HL-60/S4 (cell line): ENCODE results near the gene BCAR1.
"Not testable (repeated sequence)": the region's sequence is repeated elsewhere in the genome, so short reads cannot be mapped to it uniquely, and the experiment has no call there.

Experiments used
- in situ Hi-C: fragments of 300-500 bp; cut with MboI; formaldehyde crosslinking; loops from 2 replicates; pipeline ENCODE4 v1.14.3; 2022; ENCODE audit warnings: low sequenced_read_pairs

Gene BCAR1

DNA sequence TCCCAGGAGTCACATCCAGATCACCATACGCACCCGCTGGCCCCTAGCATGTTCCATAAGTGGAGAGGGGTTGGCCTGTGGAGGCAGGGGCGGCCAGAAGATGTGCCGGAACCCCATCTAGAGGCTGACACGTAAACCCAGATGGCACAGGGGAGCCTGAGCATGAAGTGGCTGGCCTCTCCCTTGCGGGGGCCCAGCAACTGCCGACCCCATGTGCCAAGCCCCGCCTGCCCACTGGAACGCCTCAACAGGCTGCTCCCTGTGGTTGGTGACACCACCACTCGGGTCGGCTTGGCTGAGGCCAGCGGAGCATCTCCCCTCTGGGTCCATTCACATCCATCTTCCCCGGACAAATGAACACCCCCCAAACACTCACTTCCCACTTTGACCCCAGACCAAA lies 9.5 kb downstream of the BCAR1 start:
- in situ Hi-C loops = no loop called here

DNA sequence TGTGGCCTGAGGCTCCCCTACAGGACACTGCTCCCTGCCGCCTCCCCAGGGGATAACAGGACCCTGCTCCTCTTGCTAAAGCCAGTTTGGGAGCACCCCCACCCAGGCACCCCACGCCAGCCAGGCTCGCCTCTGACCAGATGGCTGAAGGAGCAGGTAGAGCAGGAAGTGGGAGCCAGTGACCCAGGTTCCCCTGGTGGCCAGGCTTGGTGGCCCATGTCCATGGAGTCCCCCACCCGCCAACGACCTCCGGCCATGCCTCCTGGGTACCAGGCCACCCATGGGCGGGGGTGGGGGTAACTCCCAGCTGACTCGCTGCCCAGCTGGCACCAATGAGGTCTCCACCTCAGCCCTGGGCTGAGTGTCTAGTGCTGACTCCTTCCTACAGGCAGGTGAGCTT lies 10.0 kb downstream of the BCAR1 start:
- in situ Hi-C loops = no loop called here

DNA sequence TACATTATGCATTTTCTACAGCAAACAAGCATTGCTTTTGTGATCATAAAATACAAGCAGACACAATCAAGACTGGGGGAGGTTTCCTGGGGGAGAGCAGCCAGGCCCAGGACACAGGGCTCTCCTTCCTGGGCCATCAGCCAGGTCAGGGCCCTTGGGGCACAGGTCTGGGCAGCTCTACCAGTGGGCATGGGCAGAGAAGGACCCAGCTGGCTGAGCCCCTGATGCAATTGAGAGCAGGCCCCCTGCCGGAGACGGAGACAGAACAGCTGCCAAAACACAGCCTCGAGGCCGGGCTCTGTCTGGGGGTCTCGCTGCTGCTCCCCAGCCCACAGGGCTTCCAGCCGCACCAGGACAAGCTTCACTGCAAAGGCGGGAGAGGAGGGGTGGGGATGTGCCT lies 10.8 kb downstream of the BCAR1 start:
- in situ Hi-C loops = not testable (repeated sequence)

DNA sequence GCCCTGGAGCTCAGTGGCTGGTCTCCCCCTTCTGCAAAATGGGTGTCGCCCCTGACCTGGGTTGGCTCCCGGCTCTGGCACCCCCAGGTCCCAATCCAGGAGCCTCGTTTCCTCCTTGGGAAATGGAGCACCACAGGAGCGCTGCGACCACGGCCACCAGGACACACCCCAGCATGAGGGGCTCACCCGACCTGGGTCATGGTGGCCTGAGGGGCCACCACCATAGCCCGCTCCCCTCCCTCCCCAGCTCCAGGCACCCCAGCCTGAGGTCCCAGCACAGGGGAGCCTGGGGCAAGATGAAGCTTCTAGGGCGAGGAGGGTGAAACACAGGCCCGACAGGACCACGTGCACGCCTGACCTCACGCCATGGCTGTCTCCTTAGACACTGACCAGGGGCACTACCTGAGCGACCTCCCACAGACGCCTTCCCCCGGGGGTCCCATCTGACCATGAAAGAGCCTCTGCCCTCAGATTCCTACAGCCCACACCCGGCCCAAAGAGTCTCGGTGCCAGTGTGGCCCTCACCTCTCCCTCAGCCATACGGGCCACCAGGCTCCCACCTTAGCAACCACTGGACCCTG lies 11.8 kb downstream of the BCAR1 start:
- in situ Hi-C loops = no loop called here

DNA sequence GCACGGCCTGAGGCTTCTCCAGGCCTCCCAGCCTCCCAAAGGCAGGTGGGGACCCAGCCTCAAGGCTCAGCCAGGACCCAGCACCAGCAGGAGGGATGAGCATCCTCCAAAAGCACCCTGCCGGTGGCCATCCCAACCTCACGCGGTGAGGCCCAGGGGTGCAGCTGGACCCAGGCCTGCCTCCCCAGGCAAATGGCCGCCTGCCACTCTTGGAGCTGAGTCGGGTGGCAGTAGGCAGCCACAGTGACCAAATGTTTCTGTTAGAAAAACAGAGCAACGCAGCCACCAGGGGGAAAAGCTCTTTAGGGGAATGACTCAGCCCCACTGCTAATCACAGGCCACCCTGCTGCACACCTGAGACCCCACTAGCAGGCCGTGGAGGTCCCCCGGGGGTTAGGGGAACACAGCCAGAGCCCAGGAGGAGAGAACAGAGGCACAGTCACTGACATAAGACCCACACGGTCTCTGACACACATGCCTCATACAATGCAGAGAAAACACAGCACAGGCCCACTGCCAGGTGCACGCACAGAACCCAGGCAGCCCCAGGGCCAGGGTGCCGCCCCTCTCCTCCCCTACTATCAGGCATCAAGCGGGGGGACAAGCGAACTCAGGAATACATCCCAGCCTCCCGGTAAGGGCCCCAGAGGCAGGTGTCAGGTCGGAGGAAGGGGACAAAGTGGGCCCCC lies 12.4 kb downstream of the BCAR1 start:
- in situ Hi-C loops = no loop called here

DNA sequence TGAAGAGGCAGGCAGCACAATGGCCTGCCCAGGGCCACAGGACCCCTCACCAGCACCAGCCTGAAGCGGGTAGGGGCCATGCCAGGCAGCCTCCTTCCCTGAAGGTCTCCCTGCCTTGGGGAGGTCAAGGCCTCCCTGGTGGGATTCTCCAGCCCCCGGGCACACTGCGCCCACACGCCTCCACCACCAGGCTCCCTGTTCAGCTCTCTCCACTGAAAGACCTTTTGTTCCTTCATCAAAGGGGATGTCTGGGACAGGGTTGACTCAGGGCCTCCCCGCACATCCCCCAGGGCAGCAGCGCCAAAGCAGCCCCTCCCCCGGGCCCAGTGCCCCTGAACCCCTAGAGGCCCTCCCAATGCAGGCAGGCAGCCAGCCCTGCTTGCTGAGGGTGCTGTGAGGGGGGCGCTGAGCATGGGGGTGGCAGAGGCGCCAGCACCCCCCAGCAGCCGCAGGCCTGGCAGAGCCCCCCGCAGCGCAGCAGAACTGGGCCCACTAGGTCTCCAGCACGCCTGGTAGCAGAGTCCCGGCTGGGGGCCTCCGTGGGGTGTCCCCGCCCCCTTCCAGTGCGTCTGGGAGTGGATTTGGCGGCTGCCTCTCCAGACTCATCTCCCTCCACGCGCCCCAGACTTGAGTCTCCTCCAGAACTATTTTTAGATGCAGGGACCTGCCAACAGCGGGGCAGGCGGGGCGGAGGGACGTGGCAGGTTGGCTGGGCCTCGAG lies 13.1 kb downstream of the BCAR1 start:
- in situ Hi-C loops = no loop called here

DNA sequence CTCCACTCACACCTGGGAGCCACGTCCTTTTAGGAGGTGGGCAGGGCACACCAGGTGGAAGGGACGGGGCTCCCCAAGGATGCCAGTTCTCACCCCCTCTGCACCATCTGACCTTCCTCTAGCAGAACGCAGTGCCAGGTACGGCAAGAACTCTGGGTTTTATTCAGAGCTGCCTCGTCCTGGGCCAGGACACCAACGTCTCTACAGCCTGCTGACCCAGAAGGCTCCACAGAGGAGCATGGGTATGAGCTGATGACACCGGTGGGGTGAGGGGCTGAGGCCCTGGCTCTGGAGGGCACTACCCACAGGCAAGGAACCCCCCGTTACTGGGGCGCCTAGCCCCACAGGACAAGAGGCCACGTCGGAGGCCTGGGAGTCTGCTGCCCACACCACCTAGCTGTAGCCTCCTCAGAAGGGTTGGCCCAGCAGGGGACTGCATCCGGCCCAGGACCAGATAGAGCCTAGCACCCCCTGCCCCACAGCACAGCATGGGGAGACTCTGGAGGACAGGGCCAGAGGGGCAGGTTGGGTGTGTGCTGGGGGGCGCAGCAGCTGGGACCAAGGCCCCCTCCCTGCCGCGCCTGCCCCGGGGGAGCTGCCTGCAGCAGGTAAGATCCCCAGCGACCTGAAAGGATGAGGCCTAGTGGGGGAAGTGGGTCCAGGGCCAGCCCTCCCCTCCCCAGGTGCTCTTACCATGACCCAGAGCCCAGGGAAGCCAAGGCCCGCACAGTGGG lies 13.9 kb downstream of the BCAR1 start:
- in situ Hi-C loops = no loop called here

DNA sequence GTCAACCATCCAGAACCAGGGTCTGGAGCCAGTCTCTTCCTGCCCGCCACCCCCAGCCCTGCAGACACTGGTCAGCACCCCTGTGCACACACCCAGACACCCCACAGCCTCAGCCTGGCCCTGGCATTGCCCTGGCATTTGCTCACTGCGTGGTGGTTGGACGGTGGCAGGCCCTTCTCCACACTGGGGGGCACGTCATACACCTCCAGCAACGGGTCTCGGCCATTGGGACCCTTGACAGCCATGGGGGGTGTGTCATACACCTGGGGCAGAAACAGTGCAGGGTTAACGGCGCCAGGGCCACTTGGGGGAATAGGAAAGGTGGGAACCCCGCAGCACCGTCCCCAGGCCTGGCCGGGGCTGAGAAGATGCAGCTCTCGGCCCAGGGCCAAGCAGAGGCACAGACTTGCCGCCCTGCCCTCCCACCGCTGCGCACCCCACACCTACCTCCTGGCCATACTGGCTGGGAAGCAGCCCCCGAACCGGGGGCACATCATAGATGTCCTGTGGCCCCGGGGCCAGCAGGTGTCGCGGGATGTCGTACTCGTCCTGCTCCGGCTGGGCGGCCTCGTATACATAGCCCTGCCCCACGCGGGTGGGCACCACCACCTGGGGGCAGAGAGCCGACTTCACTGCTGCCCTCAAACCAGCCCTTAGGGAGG lies 14.6 kb downstream of the BCAR1 start:
- in situ Hi-C loops = no loop called here

DNA sequence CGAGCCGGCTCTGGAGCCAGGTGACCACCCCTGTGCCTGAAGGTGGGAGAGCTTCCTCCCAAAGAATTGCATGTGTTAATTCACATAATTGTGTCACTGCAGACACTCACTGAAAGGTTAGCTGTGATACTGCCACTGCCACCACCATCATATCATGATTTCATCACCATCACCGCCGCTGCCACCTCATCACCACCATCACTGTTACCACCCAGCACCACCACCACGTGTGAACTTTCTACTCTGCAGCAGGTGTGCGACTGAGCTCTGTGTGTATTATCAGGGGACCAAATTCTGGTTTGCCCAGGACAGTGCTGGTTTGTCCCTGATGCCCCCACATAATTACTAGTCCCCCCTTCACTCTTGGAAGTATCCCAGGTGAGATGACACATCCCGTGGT lies 15.2 kb downstream of the BCAR1 start:
- in situ Hi-C loops = no loop called here

DNA sequence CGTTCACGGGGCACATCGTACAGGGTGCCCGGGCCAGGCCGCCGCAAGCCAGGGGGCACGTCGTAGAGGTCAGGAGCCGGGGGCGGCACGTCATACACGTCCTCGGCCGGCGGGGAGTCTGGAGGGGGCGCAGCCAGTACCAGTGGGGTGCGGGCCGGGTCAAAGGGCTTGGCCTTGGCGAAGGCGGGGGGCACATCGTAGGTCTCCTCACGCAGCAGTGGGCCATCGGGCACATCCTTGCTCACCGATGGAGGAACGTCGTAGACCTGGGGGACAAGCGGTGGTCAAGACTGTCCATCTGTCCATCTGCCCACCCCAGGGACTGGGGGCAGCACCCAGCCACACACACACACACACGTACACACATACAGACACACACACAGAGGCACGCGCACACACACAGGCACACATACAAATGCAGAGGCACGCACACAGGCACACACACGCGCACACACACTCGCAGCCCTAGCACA lies 15.7 kb downstream of the BCAR1 start:
- in situ Hi-C loops = no loop called here

DNA sequence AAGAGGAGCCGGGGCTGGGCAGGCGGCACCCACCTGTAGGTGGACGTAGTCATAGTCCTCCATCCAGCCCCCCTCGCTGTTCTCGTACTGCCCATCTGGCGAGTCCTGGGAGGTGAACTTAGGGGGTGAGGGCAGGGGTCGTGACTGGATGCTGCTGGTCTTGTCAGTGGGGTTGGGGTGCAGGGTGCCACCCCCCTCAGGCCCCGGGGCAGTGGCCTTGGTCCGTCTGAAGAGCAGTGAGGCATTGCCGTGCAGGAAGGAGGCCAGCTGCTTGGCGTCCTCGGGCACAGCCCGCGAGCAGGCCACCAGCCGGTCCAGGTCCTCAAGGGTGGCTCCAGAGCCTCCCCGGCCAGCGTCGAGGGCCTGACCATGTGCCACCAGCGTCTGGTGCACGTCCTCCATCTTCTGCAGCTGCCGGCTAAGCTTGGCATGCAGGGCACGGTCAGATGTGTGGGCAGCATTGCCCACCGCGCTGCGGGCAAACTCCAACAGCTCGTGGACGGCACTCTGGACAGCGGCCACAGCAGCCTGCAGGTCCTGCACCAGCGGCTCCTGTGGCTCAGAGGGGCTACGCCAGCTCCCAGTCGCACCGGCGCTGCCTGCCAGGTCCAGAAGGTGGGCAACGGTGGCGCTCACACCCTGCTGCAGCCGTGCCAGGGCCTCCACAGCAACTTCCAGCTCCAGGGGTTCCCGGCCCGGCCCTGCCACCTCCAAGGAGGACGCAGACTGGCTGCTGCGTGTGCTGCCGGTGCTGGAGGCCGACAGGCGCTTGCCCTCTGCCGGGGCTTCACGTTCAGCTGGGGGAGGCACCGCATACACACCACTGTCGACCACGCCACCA lies 16.3 kb downstream of the BCAR1 start:
- in situ Hi-C loops = loop anchor here (5.0 kb wide), 1 partner anchor 152 kb away; no protein-coding TSS in a partner anchor

DNA sequence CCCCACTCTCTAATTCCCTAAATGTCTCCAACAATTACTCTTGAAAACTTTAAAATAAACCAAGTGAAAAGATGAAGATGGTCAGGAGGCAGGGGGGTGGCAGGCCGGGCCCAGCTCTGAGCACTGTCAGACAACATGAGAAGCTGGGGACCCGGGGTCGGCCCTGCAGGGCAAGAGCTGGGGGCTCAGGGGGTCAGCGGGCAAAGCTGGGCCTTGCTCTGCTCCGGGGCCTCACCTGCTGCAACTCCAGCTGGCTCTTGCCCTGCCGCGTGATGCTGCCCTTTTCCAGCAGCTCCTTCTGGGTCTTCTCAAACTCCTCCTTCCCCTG lies 17.8 kb downstream of the BCAR1 start:
- in situ Hi-C loops = loop anchor here (5.0 kb wide), 1 partner anchor 154 kb away; no protein-coding TSS in a partner anchor

DNA sequence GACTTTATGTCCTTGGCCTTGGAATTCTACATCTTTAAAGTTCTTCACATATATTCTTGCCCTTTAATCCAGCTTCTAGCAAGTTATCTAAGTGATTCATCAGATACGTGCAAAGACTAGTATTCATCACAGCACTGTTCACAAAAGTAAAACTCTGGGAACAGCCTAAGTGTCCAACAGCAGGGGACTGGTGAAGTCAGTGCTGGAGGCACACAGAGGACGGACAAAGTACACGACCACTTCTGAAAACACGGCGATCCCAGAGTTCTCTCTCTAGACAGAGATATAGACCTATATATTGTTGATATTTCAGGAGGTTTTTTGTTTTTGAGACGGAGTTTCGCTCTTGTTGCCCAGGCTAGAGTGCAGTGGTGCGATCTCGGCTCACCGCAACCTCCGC lies 19.9 kb downstream of the BCAR1 start:
- in situ Hi-C loops = loop anchor here (5.0 kb wide), 1 partner anchor 156 kb away; no protein-coding TSS in a partner anchor

DNA sequence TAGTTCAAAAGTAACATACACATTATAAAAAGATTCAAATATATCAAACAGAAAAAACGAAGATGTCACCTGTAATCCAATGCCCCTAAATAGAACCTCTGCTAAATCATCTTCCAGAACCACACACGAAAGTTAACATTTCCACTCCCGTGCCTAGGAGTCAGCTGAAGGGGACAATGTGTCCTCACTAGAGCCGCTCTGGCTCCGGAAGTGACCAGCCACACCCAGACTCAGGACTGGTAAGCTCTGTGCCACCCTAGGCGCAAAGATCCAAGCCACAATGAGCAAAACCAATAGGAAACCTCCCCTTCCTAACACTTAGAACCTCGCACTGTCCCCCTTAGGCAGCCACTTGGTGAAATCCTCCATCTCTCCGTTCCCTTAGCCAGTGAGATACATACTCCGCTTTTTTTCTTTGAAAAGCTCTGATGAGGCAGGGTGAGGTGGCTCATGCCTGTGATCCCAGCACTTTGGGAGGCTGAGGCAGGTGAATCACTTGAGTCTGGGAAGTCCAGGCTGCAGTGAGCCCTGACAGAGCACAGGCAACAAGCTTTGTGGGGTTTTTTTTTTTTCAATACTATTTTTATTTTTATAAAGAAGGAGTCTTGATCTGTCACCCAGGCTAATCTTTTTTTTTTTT lies 20.8 kb downstream of the BCAR1 start:
- in situ Hi-C loops = loop anchor here (5.0 kb wide), 1 partner anchor 157 kb away; no protein-coding TSS in a partner anchor

DNA sequence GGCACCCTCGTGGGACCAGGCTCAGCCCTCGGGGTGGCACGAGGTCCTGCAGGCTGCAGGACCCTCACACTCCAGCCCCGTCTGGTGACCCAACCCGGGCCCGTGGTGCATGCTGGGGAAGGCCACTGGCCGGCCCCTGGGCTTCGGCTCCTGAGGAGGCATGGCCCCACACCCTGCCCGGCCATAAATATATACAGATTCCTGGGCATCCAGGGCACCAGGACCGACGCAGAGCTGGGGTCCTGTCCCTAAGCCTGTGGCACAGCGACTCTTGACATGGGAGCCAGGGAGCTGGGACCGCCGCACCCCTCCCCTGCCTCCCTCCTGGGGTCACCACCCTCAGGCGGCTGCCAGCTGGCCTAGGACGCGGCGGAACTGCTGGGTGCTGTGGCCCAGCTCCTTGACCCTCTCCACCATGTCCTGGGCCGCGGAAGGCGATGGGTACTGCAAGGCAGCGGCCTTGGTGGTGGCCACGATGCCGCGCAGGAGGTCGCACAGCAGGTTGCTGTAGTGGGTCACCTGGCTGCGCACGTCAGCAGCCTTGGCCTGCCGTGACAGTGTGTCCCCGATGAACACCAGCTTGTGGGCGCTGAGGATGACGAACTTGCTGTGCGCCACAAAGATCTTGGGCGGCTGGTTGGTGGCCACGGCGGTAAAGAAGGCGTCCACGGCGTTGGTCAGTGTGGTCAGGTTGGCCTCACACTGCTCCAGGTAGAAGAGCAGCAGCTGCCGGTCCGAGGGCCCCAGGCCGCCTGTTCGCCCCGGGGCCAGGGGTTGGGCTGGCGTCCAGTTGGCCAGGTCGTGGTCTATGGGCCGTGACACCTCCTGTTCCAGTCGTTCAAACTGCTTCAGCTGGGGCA lies 22.0 kb downstream of the BCAR1 start:
- in situ Hi-C loops = loop anchor here (5.0 kb wide), 1 partner anchor 158 kb away; no protein-coding TSS in a partner anchor

DNA sequence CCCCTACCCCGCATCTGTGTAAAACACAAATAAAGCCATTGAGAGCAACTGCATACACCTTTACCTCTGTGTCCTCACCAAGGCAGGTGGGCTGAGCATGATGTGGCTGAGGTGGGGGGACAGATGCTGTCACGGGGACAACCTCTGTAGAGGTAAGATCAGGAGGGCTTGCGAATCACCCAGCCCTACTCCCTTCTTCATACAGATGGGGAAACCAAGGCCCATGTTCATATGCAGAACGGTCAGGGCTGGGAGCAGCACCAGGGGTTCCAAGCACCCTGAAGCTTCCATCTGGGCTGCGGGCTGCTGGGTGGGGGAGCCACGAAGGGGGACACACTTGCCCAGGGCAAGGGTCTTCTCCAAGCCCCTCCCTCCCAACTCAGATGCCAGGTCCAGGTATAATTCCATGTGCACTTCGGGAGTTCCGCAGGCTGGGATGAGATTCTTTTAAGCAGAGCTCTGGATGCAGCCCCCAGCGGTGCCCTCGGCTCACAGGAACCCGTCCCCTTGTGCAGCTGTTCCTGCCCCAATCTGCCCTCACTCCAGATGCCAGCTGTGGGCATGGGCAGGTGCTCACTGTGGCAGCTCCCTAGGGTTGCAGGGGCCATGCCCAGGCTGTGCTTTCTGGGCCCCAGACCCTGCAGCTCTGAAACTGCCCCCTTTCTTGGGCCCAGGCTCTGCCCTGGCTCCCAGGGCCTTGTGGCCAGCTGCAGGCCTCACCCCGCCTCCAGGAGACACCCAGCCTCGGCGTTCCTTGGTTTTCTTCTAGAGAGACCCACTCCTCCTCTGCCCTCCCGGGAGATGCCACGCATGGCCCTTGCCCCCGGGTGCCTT lies 23.1 kb downstream of the BCAR1 start:
- in situ Hi-C loops = no loop called here

DNA sequence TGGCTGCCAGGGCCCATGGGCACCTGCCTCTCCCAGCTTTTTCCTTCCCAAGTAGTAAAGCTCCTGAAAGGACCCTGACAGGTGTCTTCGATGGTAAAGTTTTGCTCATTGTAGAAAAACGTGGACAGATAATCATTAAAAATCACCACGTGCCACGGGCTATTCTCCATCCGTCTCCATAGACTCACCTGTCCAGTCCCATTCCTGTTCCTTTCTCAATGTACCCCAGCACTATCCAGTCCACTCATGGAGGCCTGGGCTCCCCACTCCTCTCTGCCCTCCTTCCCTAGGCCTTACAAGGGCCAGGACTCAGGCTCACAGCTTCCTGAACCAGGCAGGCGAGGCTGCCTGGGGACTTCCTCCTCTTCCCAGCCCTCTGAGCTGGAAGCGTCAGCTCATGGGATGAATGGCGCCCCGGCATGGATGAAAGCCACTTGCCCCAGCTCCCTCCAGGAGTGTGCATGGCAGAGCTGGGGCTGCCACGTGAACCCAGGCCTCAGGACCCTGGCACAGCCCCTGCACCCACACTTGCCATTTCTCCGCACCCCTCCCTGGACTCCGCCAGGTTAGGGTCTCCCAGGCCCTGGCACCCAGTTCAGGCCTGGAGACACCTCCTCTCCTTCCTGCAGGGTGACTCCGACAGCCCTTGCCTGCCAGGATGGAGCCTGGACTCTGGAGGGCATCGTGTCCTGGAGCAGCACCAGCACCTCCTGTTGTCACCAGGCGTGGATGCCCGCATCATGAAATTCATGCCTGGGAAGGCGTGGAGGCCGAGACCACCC lies 23.9 kb downstream of the BCAR1 start:
- in situ Hi-C loops = no loop called here
